Stimulated activated CD8-positive, alpha-beta memory T cell treated with anti-CD3 and anti-CD28 coated beads, Interleukin-7, amount 100 ng/mL, for 48 hours (primary cell): ENCODE results near the gene KMT5B.

ENCODE experiments used
- DNase-seq, 2 donors: peaks; one replicate each; pipeline ENCODE4 v3.0.0-alpha.2; 2020; ENCODE audit warnings: low read depth in 1 of 2; ENCODE audit errors: extremely low read depth in 1 of 2

Gene KMT5B

DNA sequence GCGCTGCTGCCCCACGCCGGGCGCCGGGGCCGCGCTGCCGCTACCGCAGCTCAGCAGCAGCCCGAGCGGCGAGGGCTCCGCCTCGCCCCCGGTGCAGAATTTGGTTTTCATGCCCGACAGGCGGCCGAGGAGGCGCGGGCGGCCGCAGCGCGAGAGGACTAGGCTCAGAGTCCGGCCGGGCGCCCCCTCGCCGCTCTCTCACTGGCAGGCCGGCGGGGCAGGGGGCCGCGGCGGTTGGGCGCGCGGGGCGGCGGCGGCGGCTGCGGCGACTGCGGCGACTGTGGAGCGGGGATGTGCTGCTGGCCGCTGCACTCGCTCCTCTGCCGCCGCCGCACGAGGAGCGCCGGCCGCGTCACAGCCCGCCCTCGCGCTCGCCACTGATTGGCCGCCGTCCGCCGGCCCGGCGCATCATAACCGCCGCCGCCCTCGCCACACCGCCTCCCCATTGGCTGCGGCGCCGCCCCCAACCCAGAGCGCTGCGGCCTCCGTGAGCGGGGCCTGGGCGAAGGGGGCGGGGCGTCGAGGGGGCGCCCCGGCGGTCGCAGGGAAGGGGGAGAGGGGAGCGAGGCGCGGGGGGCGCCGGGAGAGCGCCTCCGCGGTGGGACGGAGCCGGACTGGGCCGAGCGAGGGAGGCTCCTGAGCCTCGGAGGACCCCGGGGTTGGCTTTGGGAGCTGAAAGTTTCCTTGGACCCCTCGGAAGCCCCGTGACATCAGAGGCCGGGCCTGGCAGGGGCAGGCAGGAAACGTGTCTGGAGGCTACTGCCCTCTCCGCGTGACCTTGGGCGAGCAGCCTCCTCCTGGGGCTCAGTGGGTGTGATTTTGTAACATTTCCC, 91.8 kb downstream of the KMT5B start, which contains the start of gene CHKA:
CHKA (minus strand) TSS at position 322 of the 833 bp plus-strand sequence; CDS start at position 111, 211 bp downstream.
- DNase-seq, result peak; percentile 79 to 82

DNA sequence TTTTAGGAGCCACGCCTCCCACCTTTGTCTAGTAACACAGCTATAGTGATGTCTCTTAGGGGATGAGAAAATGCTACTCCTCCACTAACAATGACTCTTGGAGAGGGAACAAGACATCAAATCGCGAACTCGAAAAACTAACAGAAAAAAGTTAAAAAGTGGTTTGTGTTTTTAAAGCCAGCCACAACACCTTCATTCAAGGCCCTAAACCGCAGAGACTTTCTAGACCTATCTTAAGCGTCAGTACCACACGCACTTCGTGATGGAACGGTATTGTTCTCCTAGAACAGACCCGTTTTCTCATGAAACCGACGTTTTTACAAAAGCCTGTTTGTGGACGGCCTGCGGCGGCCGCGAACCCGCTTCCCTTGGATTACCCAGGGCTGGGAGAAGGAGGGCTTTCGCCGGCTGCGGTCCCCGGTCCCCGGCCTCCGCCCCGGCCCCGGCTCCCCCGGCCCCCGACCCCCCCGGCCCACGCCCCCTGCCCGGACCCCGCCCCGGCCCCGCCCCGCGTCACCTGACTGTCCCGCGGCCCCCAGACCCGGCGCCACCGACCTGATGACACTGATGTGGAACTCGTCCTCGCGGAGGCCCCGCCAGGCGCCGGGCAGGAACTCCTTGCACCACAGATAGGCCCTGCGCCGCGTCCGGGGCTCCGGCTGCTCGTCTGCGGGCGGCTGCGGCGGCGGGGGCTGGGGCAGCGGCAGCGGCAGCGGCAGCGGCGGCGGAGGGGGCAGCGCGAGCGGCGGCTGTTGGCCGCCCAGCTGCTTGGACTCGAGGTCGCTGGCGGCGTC, 92.6 kb downstream of the KMT5B start:
- DNase-seq, result peak; percentile 8 to 10

DNA sequence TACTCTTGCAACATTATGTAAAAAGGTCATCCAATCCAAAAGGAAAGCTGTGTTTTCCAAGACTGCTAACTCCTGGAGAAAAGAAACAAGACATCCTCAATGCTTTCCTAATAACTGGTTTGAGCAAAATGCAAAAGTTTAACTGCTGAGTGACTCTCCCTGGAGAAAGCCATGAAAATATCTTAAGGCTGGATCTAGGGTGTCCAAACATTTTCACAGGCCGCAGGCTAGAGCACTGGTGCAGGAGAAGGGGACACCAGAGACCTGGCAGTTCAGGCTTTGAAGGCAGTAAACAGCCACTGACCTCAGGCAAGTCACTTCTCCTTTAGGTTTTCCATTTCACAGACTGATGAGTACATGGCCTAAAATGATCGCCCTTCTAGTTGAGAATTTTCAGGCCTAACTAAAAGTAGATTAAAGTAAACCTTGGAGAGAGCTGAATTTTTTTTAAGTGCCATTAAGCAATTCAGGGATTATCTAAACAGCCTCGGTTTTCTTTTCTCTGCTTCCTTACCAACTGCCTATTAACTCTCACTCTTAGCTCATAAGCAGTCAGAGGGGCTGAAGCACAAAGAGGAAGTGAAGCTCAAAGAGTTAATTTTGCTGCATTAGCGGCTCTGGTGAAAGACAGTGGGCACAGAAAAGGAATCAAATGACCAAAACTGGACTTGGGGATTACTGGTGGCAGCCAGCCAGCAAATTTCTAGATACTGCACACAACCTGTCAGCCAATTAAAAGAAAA, 94.2 kb downstream of the KMT5B start:
- no peak for DNase-seq

DNA sequence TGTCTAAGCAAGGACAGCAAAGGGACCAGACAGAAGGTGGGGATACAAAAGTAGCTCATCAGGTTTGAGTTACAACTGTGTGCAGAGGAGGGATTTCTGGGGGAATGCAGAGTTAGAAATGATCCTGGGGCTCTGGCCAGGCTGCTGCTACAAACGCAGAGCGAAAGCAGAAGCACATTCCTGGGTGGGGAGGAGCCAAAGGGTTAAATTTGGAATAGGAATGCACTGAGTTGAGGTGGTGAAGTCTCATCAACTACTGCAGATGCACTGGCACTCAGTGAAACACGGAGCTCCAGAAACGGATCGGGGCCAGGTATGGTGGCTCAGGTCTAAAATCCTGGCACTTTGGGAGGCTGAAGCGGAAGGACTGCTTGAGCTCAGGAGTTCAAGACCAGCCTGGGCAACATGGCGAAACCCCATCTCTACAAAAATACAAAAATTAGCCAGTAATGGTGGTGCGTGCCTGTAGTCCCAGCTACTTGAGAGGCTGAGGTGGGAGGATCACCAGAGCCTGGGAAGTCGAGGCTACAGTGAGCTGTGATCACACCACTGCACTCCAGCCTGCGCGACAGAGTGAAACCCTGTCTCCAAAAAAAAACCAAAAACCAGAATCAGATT, 95.1 kb downstream of the KMT5B start:
- DNase-seq, result no peak

DNA sequence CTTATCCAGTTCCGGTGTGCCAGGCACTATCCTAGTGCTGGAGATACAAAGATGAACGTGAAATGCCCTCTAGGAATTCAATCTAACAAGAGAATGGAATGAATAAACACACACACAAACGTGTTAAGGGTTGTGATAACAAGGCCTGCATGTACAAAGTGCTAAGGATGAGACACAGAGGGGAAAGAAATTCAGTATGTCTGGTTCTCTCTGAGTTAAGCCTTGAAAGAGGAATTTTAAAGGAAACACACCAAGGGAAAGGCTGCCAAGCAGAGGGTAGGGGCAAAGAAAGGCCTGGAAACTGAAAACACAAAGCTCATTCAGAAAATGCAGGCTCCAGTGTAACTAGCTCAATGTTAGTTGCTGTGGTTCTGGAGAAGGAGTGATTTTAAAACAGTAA, 96.1 kb downstream of the KMT5B start:
- no peak for DNase-seq

DNA sequence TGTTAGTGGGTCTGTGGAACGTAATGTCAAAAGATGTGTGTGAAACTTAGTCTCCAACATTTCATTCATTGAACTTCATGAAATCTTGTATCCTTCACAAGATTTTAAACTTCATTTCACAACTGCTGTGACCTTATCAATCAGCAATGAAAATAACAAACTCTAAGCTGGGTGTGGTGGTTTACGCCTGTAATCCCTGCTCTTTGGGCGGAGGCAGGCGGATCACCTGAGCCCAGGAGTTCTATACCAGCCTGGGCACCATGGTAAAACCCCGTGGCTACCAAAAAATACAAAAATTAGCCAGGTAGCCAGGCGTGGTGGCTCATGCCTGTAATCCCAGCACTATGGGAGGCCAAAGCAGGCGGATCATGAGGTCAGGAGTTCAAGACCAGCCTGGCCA, 97.0 kb downstream of the KMT5B start:
- no peak for DNase-seq

DNA sequence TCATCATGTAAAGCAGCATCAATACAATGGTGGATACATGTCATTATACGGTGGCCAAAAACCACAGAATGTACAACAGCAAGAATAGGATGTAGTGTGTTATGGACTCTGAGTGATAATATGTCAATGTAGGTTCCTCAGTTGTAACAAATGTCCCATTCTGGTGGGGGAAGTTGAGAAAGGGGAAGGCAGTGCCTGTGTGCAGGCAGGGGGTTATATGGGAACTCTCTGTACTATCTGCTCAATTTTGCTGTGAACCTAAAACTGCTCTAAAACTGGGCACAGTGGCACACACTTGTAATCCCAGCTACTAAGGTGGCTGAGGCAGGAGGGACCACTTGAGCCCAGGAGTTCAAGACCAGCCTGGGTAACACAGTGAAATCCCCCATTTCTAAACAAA, 97.8 kb downstream of the KMT5B start:
- no peak for DNase-seq

DNA sequence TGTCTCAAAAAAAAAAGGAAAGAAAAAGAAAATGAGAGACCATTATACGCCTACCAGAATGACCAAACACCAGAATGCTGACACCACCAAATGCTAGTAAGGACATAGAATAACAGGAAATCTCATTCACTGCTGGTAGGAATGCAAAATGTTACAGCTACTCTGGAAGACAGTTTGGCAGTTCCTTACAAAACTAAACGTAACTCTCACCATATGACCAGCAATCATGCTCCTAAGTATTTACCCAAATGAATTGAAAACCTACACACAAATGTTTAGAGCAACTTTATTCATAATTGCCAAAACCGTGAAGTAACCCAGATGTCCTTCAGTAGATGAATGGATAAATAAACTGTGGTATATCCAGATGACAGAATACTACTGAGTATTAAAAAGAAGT, 99.1 kb downstream of the KMT5B start:
- no peak for DNase-seq

DNA sequence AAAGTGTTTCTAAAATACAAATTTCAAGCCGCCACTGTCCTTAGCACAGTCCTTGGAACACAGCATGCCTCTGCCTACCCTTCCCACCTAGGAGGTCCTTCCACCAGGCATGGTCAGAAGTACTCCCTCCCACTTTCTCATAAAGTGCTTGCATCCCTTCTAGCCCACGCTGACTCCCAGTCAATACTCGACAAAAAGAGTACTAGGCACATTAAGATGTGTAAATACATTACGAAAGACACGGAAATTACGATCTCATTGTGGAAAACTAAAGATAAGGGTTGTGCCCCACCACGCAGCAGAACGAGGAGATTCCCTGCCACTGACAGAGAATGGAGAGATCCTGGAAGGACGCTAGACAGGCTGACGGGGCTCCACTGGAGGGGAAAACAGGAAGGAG, 105.4 kb downstream of the KMT5B start:
- DNase-seq, result no peak

DNA sequence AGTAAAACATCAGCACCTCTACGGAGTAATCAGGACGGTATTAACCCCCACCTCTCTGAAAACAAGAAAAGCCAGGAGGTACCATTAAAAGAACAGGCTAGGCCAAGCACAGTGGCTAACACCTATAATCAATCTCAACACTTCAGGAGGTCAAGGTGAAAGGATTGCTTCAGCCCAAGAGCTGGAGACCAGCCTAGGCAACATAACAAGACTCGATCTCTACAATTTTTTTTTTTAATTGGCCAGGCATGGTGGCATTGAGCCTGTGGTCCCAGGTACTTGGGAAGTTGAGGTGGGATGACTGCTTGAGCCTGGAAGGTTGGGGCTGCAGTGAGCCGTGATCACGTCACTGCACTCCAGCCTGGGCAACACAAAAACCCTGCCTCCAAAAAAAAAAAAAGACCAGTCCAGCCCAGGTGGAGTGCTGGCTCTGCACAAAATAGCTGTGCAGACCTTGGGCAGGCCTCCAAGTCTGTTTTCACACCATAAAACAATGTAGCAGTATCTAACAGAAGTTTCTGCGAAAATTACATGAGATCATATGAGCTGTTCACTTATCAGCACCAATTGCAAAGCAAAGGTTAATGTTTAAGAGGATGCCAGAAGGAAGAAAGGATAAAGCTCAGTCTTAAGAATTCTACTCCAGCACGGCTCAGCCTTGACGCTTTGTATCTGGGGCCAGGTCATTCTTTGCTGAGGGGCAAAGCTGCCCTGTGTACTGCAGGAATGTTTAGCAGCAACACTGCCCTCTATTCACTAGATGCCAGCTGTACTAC, 106.7 kb downstream of the KMT5B start:
- DNase-seq, result no peak
